NCI-H82 treated with DMSO at 0.1 percent for 48 hours (cell line): ENCODE results near the gene FAM184B.

Experiments used
- DNase-seq: peaks from one replicate; lab custom pipeline; 2025; ENCODE audit not compliant: unreplicated experiment; lab: John Stamatoyannopoulos, UW

FAM184B gene

DNA sequence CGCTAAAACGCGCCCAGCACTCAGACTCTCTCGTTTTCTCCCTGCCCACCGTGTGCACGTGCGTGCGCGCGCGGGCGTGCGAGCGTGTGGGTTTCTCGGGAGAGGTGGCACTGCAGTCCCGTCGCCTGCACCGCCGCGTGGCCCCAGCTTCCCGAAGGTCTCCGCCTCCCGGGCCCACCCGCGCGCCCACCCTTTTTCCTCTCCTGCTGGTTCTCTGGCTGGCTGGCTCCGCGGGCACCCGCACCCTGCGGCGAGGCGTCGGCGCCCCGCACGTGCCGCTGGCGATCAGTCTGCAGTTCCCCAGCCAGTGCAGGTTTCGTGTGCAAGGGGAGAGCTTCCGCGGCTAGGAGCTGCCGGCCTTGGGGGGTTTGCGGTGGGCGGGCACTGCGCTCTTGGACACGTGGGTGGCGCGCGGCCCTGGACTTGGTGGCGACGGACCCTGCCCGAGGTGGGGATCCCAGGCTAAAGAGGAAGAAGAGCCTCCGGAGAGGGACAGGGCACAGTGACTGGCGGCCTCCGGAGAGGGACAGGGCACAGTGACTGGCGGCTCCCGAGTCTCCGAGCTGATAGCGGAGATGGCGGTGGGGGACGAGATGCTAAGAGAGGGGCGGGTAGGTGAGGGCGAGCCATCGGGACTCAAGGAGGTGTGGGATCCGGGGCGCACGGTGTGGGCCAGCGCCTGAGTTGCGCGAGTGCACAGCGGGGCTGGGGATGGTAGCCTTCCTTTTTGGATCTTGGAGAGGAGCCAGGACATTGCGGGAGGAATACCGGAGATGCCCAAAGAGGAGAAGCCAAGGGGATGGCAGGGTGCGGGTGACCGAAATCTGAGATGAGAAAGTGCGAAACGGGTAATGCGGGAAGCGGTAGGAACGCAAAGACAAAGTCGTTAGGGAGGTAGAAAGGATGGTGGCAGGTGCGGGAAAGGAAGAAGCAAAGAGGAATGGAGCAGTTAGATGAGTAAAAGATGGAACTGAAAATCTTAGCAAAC, at the start of gene FAM184B:
FAM184B (minus strand) TSS at position 322 of the 988 bp plus-strand sequence. CDS start 322 bp downstream, outside the sequence.
- no peak for DNase-seq

DNA sequence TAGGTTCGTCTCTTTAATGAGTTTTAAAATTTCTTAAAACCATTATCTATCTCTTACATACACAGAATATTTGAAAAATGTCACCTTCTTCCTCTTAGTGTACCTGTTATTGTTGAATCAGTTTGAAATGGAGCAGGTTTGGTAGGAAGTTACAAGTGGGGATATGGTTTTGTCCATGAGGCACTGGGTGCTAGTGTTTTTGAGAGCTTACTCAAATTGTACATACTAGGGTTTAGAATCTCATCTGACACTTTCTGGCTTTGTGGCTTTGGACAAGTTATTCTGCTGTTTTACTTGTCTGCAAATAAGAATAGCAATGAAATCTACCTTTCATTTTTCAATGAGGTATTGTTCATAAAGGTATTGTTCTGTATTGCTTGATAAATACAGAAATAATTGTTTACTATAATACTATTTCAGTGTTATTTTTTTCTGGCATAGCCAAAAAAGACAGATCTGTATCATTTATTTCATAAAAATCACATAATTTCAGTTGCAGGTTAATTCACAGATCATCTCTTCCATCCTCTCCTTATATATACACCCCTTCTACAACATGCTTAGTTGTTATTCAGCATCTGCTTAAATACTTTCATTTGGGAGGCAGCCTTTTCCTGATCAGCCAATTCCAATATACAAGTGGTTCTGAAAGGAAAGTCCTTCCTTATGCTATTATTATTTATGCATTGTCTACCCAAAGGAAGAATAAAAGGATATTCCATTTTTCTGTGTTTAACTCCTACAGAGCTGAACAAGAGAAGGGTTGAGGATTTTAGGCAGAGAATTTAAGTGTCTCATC, 42.6 kb upstream of the FAM184B start:
- no peak for DNase-seq

DNA sequence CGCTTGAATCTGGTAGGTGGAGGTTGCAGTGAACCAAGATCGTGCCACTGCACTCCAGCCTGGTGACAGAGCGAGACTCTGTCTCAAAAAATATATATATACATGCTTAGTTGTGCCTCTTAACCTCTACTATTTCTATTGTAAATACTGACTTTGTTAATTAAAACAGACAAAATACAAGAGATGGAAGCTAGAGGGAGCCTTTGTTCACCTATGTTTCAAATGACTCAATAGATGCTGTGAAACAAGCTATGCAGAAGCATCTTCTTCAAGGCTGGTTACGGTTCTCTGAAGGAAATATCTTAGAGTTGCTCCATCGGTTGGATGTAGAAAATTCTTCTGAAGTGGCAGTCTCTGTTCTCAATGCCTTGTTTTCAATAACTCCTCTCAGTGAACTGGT, 35.6 kb upstream of the FAM184B start:
- no peak for DNase-seq

DNA sequence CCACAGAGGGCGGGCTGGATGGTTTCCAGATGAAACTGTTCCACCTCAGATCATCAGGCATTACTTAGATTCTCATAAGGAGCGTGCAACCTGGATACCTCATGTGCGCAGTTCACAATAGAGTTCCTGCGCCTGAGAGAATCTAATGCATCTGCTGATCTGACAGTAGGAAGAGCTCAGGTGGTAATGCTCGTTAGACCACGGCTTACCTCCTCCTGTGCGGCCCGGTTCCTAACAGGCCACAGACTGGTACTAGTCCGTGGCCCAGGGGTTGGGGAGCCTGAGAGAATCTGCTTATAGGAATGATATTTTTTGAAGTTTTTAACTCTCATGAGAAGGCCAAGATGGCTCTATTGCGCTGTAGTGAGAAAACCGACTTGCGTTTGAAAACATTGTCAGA, 34.7 kb upstream of the FAM184B start:
- no peak for DNase-seq

DNA sequence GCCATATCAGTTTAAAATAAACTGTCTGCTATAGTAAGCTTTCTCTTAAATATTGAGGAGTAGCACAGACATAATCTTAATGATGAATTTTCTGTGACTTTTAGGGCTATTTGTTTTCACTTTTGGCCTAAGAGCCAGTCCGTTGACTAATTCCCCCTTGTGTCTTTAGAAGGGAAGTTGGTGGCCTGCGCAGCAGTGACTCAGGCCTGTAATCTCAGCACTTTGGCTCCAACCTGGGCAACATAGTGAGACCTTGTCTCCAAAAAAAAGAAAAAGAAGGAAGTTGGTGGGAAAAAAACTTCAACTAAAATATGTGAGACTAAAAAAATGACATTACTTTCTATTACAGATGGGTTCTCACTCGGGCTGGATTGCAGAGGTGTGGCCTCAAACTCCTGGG, 32.7 kb upstream of the FAM184B start:
- DNase-seq: no peak

DNA sequence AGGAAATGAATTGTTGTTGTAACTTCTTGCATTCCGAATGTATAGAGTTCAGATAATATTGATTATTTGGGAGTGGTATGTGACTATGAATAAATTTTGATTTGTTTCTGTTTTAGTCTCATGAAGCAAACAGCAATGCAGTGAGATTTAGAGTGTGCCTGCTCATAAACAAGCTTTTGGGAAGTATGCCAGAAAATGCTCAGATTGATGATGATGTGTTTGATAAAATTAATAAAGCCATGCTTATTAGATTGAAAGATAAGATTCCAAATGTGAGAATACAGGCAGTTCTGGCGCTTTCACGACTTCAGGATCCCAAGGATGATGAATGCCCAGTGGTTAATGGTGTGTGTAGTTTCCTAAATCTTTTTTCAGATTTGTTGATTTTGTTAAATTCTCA, 31.4 kb upstream of the FAM184B start:
- no peak for DNase-seq

DNA sequence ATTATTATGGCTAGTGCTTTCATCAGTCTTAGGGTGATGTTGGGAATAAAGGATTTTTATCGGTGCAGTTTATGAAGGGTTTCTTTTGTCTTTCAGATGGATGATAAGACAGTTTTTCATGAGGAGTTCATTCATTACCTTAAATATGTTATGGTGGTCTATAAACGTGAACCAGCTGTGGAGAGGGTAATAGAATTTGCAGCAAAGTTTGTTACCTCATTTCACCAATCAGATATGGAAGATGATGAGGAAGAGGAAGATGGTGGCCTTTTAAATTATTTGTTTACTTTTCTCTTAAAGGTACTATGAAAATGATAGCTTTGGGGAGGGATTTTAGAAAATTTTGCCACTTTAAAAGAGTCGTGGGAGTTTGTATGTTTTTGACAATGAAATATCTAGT, 30.7 kb upstream of the FAM184B start:
- no peak for DNase-seq

DNA sequence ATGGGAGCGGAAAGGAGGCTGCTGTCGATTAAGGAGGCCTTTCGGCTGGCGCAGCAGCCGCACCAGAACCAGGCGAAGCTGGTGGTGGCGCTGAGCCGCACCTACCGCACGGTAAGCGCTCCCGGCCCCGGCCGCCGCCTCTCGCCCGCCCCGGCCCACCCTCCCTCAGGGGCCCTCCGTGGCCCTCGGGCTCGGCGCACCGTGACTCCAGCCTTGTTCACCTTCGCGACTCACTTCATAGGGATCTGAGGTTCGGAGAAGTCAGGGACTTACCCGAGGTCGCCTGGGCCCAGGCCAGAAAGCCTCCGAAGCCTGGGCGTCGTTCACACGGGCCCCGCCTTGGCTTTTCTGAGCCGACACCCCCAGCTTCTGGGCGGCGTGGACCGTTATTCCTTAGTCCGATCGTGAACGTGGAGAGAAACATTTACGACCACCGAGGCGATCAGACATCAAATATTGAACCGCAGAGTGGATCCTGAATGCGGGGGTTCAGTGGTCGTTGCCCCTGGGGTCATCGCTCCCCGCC, 29.7 kb upstream of the FAM184B start:
- no peak for DNase-seq

DNA sequence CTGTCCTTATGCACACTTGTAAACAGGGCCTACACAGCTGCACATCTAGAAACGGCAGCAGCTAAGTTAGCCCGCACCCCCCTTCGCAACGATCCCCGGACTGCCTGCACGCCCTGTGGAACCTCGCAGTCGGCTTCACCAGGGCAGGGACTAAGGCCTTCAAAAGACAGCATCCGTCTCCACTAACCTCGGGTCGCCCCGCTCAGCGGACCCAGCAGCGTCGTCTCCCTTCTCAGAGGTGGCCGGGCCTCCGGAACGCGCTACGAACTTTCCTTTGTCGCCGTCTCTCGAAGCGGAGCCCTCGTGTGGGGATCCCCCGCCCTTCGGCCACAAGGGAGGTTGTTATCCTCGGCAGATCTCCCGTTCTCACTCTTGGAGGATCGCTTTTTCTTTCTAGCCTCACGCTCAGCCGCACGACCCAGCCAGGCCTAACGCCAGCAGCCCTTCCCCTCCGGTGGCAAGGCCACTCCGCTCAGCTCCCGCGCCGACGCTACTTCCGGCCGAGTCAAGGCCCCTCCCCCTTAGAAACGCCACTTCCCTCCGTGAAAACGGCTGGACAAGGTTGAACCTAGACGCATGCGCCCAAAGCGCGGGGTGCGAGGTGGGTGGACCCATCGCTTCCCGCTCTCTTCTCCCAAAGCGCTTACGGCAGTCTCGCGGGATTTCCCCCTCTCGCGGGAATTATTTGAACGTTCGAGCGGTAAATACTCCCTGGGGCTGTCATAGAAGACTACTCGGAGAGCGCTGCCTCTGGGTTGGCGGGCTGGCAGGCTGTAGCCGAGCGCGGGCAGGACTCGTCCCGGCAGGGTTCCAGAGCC, 29.0 kb upstream of the FAM184B start, which contains the start of the genes DCAF16 and NCAPG:
DCAF16 (minus strand) TSS at position 498 of the 818 bp plus-strand sequence. CDS start 6,616 bp downstream, outside the sequence.
NCAPG (plus strand) TSS at position 720 of the 818 bp plus-strand sequence. CDS start 99 bp downstream, outside the sequence.
- peak; percentile 94 for DNase-seq

DNA sequence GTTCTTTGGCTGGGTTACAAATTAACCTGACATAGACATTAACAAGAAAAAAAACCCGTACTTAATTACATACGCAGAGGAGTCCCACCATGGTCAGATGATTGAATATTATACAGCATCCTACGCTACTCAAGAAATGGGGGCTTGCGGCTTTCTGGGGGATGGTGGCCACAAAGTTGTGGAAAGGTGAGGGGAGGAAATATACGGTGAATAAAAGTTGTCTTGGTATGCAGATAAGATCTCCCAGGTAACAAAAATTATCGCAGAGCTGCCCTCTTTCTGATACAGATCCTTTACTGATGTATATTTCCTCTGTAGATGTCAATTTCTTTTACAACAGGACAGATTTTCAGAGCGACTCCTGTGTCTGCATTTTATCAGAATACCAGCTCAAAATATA, 28.2 kb upstream of the FAM184B start:
- no peak for DNase-seq

DNA sequence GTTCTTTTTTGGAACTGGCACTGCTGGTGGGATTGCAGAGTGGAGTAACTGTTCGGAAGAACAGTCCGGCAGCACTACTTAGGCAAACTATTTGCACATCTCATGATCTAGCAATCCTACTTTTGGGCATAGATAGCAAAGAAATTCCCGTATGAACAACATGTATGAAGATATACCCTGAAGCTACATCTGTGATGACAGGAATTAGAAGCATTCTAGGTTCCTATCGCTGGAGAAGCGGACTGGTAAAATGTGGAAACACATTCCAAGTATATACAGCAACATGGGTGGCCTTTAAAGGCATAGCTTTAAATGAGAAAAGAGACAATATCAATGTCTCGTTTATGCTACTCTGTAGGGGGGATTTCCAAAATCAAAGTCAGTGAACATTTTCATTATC, 26.0 kb upstream of the FAM184B start:
- no peak for DNase-seq

DNA sequence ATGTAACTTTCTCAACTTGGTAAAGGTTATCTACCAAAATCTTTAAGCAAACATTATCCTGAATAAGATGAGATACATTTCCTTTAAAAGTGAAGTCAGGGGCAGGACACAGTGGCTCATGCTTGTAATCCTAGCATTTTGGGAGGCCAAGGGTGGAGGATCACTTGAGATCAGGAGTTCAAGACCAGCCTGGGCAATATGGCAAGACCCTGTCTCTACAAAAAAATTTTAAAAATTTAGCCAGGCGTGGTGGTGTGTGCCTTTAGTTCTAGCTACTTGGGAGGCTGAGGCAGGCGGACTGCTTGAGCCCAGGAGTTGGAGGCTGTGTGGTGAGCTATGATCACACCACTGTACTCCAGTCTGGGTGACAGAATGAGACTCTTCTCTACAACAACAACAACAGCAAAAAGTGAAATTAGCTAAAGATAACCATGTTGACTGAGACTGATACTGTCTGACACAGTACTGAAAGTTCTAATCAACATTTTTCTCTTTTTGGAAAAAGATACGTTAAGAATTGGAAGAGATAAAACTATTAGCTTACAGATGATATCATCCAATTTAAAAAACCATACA, 24.2 kb upstream of the FAM184B start:
- no peak for DNase-seq

DNA sequence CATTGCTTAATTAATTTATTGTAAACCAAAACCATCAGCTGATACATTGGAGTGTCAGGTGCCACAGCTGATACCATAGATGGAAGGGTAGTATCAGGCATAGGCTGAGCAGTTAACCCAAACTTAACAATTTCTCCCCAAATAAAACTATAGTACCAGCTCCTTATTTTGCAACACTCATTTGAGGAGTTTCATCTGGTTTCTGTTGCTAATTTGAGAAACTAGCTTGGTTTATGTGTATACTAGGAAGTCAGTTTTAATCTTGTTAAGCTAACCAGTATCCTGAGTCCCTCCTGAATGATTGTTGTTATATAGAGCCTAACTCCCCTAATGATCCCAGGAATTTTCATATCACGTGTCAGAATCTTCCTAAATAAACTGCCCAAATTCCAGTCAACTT, 16.4 kb upstream of the FAM184B start:
- DNase-seq: no peak

DNA sequence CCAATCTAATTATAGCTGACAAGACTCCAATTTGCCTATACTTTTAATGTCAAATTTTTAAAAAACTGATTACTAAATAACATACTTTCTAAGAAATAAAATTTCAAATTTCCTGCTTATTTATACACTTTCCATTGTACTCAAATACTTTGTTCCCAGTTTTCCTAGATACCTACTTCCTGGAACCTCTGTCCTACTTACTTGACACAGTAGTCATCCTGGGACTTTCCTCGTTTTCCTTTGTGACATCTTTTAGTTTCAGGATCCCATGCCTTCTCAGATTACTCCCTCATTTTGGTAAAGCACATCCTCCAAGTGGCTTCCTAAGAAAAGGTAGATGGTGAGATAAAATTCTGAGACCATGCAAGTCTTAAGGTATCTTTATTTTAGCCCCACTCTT, 13.3 kb upstream of the FAM184B start:
- no peak for DNase-seq

DNA sequence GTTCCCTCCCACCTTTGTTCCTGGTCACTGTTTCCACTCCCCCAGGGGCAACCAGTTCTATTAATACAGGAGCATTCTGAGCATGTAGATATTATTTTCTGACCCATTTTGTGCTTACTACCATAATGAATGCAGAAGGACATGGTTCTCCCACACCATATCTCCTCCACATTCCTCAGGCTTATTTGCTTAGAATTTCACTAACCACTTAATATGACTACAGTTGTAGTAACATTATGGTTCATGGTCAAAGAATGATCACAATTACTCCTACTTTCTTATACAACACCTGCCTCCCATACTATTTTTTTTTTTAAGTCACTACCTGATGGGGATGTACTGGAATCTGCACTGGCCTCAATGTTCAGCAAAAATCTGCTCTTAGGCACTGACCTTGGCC, 7.5 kb upstream of the FAM184B start:
- DNase-seq: no peak

DNA sequence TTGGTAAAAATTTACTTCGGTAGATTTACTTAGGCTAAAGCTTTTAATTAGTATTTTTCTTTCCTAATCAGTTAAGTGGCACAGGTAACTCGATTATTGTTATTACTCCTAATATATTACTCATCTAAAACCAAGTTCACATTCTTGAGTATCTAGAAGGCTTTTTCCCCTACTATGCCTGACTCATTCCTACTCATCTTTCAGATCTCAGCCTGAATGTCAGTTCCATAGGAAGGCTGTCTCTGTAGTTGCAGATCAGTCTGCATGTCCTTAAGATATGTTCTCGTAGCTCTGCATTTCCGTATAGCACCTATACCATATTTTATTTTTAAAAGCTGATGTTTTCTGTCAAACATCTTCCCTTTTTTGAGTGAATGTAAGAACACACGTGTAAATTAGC, 5.9 kb upstream of the FAM184B start:
- no peak for DNase-seq

DNA sequence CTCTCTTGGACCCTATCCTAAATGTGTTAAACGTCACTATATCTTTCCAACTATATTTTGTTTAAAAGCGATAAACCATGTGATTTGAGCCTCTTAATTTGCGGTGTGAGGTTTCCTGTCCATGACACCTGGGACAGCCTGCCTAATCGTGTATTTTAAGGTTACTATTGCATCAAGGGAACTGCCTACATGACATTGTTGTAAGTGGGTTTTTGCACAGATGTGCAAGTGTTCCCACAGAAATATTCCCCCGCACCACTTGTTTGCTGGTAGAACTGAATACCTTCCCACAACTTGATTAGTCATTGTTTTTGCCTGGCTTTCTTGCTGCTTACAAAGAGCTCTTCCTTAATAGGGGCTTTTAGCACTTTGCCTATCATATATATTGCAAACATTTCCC, 5.1 kb upstream of the FAM184B start:
- no peak for DNase-seq

DNA sequence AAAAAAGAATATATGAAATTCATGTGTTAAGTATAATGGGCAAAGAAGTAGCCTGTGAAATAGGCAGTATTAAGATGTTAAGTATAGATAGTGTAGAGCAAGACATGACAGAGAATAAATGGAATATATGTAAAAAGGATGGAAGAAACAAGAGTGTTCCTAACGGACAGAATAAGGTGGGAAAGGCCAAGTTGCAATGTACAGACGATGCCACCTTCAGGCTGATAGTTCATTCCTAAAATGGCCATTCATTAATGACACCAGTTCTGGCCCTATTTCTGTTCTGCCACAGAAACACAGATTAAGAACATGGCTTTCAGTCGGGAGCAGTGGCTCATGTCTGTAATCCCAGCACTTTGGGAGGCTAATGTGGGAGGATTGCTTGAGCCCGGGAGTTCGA, 4.4 kb upstream of the FAM184B start:
- DNase-seq: no peak

DNA sequence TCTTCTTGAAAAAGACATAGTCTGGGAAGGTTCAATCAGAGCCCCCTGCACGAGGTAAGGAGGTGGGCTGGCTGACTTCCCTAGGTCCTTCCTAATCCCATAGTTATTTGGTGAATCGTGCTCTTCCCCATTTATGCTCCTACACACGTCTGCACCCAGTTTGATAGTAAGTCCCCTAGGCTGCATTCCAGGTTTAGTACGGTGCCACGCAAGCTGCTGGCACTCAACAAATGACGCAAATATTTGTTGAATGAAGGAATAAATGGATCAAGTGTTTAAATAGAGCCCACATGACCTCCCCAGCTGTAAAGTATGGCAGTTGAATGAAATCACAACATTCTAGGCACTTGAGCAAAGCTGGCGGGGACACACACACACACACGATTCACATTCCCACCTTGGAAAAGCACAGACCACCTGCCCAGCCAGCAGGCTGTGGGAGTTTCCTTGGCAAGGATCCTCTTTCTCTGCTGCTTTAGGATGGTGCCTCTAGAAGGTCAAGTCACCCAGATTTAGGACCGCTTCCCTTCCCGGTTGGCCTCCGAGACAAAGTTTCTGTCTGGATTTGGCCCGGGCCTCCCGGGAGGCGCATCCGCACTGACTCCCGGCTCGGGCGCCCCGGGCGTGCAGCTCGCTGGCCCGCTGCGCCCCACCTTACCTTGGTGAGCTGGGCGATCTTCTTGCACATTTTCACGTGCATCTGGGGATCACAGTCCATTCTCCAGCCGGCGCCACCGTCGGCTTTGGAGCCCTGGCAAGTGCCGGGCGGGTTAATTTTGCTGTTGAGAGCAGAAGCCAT, 721 bp downstream of the FAM184B start:
- DNase-seq: no peak
